WERI-Rb-1 (cell line): ENCODE measurements around the gene ALKBH2.

Source experiments
- DNase-seq: peaks from one replicate; pipeline ENCODE4 v3.0.0-alpha.2; 2020
- H3K27ac ChIP-seq: fragments of 250-450 bp; sonication (Bioruptor Pico); 2 replicates; pipeline ENCODE4 v1.5.1; 2020; ENCODE audit warnings: mild to moderate bottlenecking, moderate library complexity
- H3K27me3 ChIP-seq: fragments of 250-450 bp; sonication (Bioruptor Pico); 2 replicates; pipeline ENCODE4 v1.5.1; 2021; ENCODE audit warnings: mild to moderate bottlenecking, low read depth, moderate library complexity; ENCODE audit not compliant: insufficient read depth, severe bottlenecking
- H3K36me3 ChIP-seq: fragments of 250-450 bp; sonication (Bioruptor Pico); 2 replicates; pipeline ENCODE4 v1.5.1; 2020; ENCODE audit warnings: mild to moderate bottlenecking, moderate library complexity
- H3K4me3 ChIP-seq: 2 replicates; pipeline ENCODE4 v1.5.1; 2011; ENCODE audit warnings: low read depth, mild to moderate bottlenecking, control low read depth, low read length
- H3K9me3 ChIP-seq: fragments of 250-450 bp; sonication (Bioruptor Pico); 2 replicates; pipeline ENCODE4 v1.5.1; 2021; ENCODE audit warnings: mild to moderate bottlenecking, moderate library complexity; ENCODE audit not compliant: severe bottlenecking
- CTCF ChIP-seq: IDR thresholded peaks from 2 replicates; pipeline ENCODE4 v1.5.1; 2011; ENCODE audit warnings: low read depth, mild to moderate bottlenecking, control low read depth, inconsistent platforms, low read length

ALKBH2 gene

GRCh38 chr12:109134186-109134917, 41.1 kb upstream of the ALKBH2 start:
- no peak overlapping the region for H3K4me3 ChIP-seq
- peak; percentile 54 for DNase-seq
- no peaks in the 10 kb centered on the region for H3K9me3 ChIP-seq
- peak; percentile 77 for TF ChIP-seq CTCF
- no peak overlapping the region for H3K27ac ChIP-seq
- no peaks in the 10 kb centered on the region for H3K36me3 ChIP-seq
- H3K27me3 ChIP-seq = no peaks in the 10 kb centered on the region

GRCh38 chr12:109131154-109132050, 38.1 kb upstream of the ALKBH2 start:
- no peaks in the 10 kb centered on the region for H3K27me3 ChIP-seq
- no peaks in the 10 kb centered on the region for H3K9me3 ChIP-seq
- H3K27ac ChIP-seq = no peak overlapping the region
- no peaks in the 10 kb centered on the region for H3K36me3 ChIP-seq
- TF ChIP-seq CTCF = no peak
- H3K4me3 ChIP-seq = no peak overlapping the region
- DNase-seq = peak; percentile 11

- peak; percentile 35 for DNase-seq
- Histone ChIP-seq H3K36me3 (no peaks in the 10 kb centered on the region; the same call in 1 of the 2 replicates), H3K9me3 (no peaks in the 10 kb centered on the region), H3K4me3 (no peak overlapping the region), H3K27me3 (no peaks in the 10 kb centered on the region), H3K27ac (no peak overlapping the region)
- TF ChIP-seq CTCF = no peak
Measured at GRCh38 chr12:109130297-109131153, 37.3 kb upstream of the ALKBH2 start.

- Histone ChIP-seq H3K36me3 (no peaks in the 10 kb centered on the region; the same call in 1 of the 2 replicates), H3K9me3 (no peaks in the 10 kb centered on the region), H3K4me3 (no peak overlapping the region), H3K27me3 (no peaks in the 10 kb centered on the region), H3K27ac (no peak overlapping the region)
- no peak for TF ChIP-seq CTCF
- DNase-seq = no peak
Measured at GRCh38 chr12:109127533-109128242, 34.4 kb upstream of the ALKBH2 start.

GRCh38 chr12:109126784-109127183, 33.5 kb upstream of the ALKBH2 start:
- Histone ChIP-seq H3K27ac (no peak overlapping the region), H3K9me3 (no peaks in the 10 kb centered on the region), H3K27me3 (no peaks in the 10 kb centered on the region), H3K36me3 (no peaks in the 10 kb centered on the region; the same call in 1 of the 2 replicates), H3K4me3 (no peak overlapping the region)
- TF ChIP-seq CTCF = no peak
- DNase-seq = no peak
